K562 (cell line): ENCODE measurements around the gene PBRM1. TPM values are rescaled to one million over a fixed set of nuclear protein-coding genes. Genes with fewer than 3 reads are reported as not detected.

Experiments
- ATAC-seq: fragments of 200-7000 bp; cut with Tn5 transposase; 3 replicates; pipeline ENCODE4 v1.9.1; 2020; ENCODE audit warnings: moderate library complexity
- BruUV-seq: library from RNA; stranded (reverse); fragments of 400-500 nt; replicated peaks from 2 replicates; lab custom pipeline; 2021; lab: Mats Ljungman, UMichigan
- CTCF ChIA-PET: fragments of 300-600 bp; formaldehyde crosslinking; extraction: SDS; loops from one replicate; lab custom pipeline; 2021; ENCODE audit warnings: low intra/inter-chr PET ratio; lab: Yijun Ruan, JAX
- POLR2A ChIA-PET: fragments of 300-600, 350-650 bp; sonication (Branson Sonifier 250); formaldehyde crosslinking; extraction: SDS; loops from one replicate; lab custom pipeline; 2021; ENCODE audit warnings: antibody characterized with exemption, inconsistent platforms; lab: Yijun Ruan, JAX
- DNase-seq, 4 experiments: peaks; one replicate each; pipeline versions ENCODE4 v3.0.0 to v3.0.0-alpha.2; 2011 to 2018; ENCODE audit warnings: low spot score in 3 of 4, mixed read lengths in 3 of 4; ENCODE audit errors: extremely low read depth in 1 of 4
- FAIRE-seq: peaks from 2 replicates; lab custom pipeline; 2011; peaks lifted over from hg19 to GRCh38; lab: Jason Lieb, UNC
- H2AFZ ChIP-seq: 2 replicates; pipeline ENCODE4 v1.6.0; 2011; ENCODE audit warnings: low read depth, low read length, control low read depth, inconsistent platforms
- H3K27ac ChIP-seq: fragments of 200-600 bp; 3 replicates; pipeline ENCODE4 v1.8.0; 2011; ENCODE audit warnings: low read depth, mild to moderate bottlenecking, control low read depth, inconsistent platforms, low read length, moderate library complexity, mixed read lengths; ENCODE audit errors: extremely low read depth
- H3K27me3 ChIP-seq, 2 experiments: fragments of 300-600 bp in 1 of 2; 2 replicates in 1 of 2; 3 replicates in 1 of 2; pipeline versions ENCODE4 v1.6.0 to v1.8.0; 2011; ENCODE audit warnings: inconsistent platforms in 2 of 2, low read length in 2 of 2, mild to moderate bottlenecking in 1 of 2, mixed read lengths in 1 of 2, moderate library complexity in 1 of 2; ENCODE audit not compliant: control insufficient read depth in 2 of 2, insufficient read depth in 2 of 2
- H3K36me3 ChIP-seq: fragments of 300-600 bp; 3 replicates; pipeline ENCODE4 v1.8.0; 2011; ENCODE audit warnings: mild to moderate bottlenecking, low read length, inconsistent platforms; ENCODE audit not compliant: control insufficient read depth, insufficient read depth
- H3K4me1 ChIP-seq, 2 experiments: fragments of 200-600 bp in 1 of 2; replicated peaks in 1 of 2; 2 replicates in 1 of 2; 3 replicates in 1 of 2; pipeline versions ENCODE4 v1.5.1 to v1.8.0; 2011; ENCODE audit warnings: inconsistent platforms in 2 of 2, low read length in 2 of 2, mild to moderate bottlenecking in 1 of 2, mixed read lengths in 1 of 2, moderate library complexity in 1 of 2; ENCODE audit not compliant: control insufficient read depth in 2 of 2, insufficient read depth in 2 of 2
- H3K4me2 ChIP-seq: 2 replicates; pipeline ENCODE4 v1.6.1; 2011; ENCODE audit warnings: low read length, control low read depth, inconsistent platforms, mixed read lengths; ENCODE audit not compliant: insufficient read depth
- H3K4me3 ChIP-seq: fragments of 200-600 bp; sonication (generic), shearing (Covaris generic); 2 replicates; pipeline ENCODE4 v1.5.1; 2016; ENCODE audit warnings: control low read depth, inconsistent platforms
- H3K79me2 ChIP-seq: fragments of 200-600 bp; 3 replicates; pipeline ENCODE4 v1.8.0; 2011; ENCODE audit warnings: low read length, inconsistent platforms; ENCODE audit not compliant: control insufficient read depth, insufficient read depth
- H3K9ac ChIP-seq, 2 experiments: 2 replicates each; pipeline versions ENCODE4 v1.6.0 to v1.6.1; 2011; ENCODE audit warnings: low read depth in 2 of 2, low read length in 2 of 2, control low read depth in 1 of 2, inconsistent platforms in 1 of 2, mild to moderate bottlenecking in 1 of 2, mixed read lengths in 1 of 2; ENCODE audit not compliant: insufficient read depth in 1 of 2
- H3K9me1 ChIP-seq: one replicate; pipeline ENCODE4 v1.6.0; 2011; ENCODE audit warnings: inconsistent platforms, mild to moderate bottlenecking, low read length, moderate library complexity; ENCODE audit not compliant: control insufficient read depth, insufficient read depth
- H3K9me3 ChIP-seq: replicated peaks from 2 replicates; pipeline ENCODE4 v1.5.1; 2011; ENCODE audit warnings: low read depth, low read length, inconsistent platforms; ENCODE audit not compliant: control insufficient read depth, insufficient read depth
- H4K20me1 ChIP-seq: replicated peaks from 2 replicates; pipeline ENCODE4 v1.6.1; 2011; ENCODE audit warnings: low read length, inconsistent platforms, mixed read lengths; ENCODE audit not compliant: control insufficient read depth, insufficient read depth
- POLR2A ChIP-seq: fragments of 450-650 bp; conservative IDR thresholded peaks from 2 replicates; pipeline ENCODE4 v1.6.1; 2016
- POLR2AphosphoS2 ChIP-seq: IDR thresholded peaks from 2 replicates; pipeline ENCODE4 v1.6.1; 2012; ENCODE audit warnings: low read length, improper control_type of control experiment
- POLR2G ChIP-seq: fragments of 200-400 bp; formaldehyde crosslinking; IDR thresholded peaks from 2 replicates; pipeline ENCODE4 v1.6.1; 2017; ENCODE audit warnings: low read depth, mild to moderate bottlenecking, antibody characterized with exemption, low read length, moderate library complexity
- RBFOX2 ChIP-seq: fragments of 200-400 bp; formaldehyde crosslinking; IDR thresholded peaks from 2 replicates; pipeline ENCODE4 v1.6.1; 2017; ENCODE audit warnings: low read depth, mild to moderate bottlenecking, low read length, moderate library complexity
- SIN3B ChIP-seq: fragments of 450-650 bp; IDR thresholded peaks from 2 replicates; pipeline ENCODE4 v1.6.1; 2017; ENCODE audit warnings: low read depth, mild to moderate bottlenecking, moderate library complexity
- ZBTB33 ChIP-seq: sonication (generic); formaldehyde crosslinking; IDR thresholded peaks from 2 replicates; pipeline ENCODE4 v1.8.1; 2023; ENCODE audit warnings: mild to moderate bottlenecking, missing genetic modification reagents
- WGBS: fragments of 100-300 bp; shearing (Covaris generic); methylation state at CpG from one replicate; pipeline ENCODE4 v1.1.6; 2016; ENCODE audit warnings: low coverage, mixed read lengths; ENCODE audit not compliant: insufficient coverage; ENCODE audit errors: missing lambda C conversion rate; 5-methylcytosine and 5-hydroxymethylcytosine counted together
- in situ Hi-C: fragments of 300-500 bp; cut with MboI; formaldehyde crosslinking; loops from 4 replicates; pipeline ENCODE4 v1.15.0; 2018; ENCODE audit warnings: inconsistent platforms, mixed read lengths
- intact Hi-C: fragments of 100-400 bp; cut with micrococcal nuclease; formaldehyde crosslinking; loops from 2 replicates; pipeline ENCODE4 v1.14.2; 2022
- polyA plus RNA-seq, 8 experiments: library from polyadenylated mRNA; depleted of rRNA in 4 of 8; stranded (reverse) in 5 of 8; unstranded in 3 of 8; fragments of >200 nt; fragmentation: Nextera tagmentation in 2 of 8; fragmentation: Illumina TruSeq in 1 of 8; extraction: Ambion mirVana in 2 of 8; extraction: Trizol in 1 of 8; gene quantifications; 2 replicates each; pipeline versions ENCODE4 v1.2.1 to v1.2.3, GENCODE V29; 2011 to 2014; ENCODE audit warnings: inconsistent platforms in 1 of 8, missing spikeins in 1 of 8
- total RNA-seq, 7 experiments: library from RNA; depleted of rRNA in 6 of 7; stranded (reverse); fragments of >200 nt in 6 of 7; fragmentation: Illumina TruSeq in 2 of 7; extraction: Trizol in 2 of 7; gene quantifications; 2 replicates each; pipeline versions ENCODE4 v1.2.1 to v1.2.3, GENCODE V29; 2011 to 2021; ENCODE audit warnings: low replicate concordance in 1 of 7

The PBRM1 gene
- total and polyA plus RNA-seq, 9 of the 15 experiments (the other 6 are each of a cell fraction or from before 2014, with no cell fraction given), result 3.9 to 31.8 (median 19.0) TPM

- FAIRE-seq, result no peak
- Histone ChIP-seq H3K9ac (no peak overlapping the region; a peak in 1 of 4 replicates), H4K20me1 (no peaks in the 10 kb centered on the region; the same call in 1 of the 2 replicates), H3K4me1 (peaks cover 3 to 56% of the 10 kb centered on the region in 2 experiments; a peak in 4 of 5 replicates), H3K9me1 (no peaks in the 10 kb centered on the region), H3K79me2 (no peaks in the 10 kb centered on the region; the same call in 2 of the 3 replicates)
- CTCF ChIA-PET, result no interaction called here
- DNase-seq, result no peak
- ATAC-seq, result no peak
- TF ChIP-seq ZBTB33, result peak; percentile 76
- peak; percentile 46 for TF ChIP-seq RBFOX2
- peak; percentile 42 for TF ChIP-seq POLR2A
- peak; percentile 62 for TF ChIP-seq POLR2AphosphoS2
- TF ChIP-seq SIN3B, result no peak
- TF ChIP-seq POLR2G, result peak; percentile 55
- TF ChIP-seq, all 486 proteins: peak for 5
- WGBS, result 90% methylated on average over 10 of the region's 26 CpGs
- Histone ChIP-seq H3K4me3 (no peak overlapping the region), H2AFZ (no peak overlapping the region), H3K27me3 (no peaks in the 10 kb centered on the region), H3K9me3 (no peaks in the 10 kb centered on the region), H3K27ac (no peak overlapping the region), H3K36me3 (peaks cover 50% of the 10 kb centered on the region; the same call in 2 of the 3 replicates), H3K4me2 (no peak overlapping the region)
- POLR2A ChIA-PET, result interaction anchor here (1.0 kb wide), 1 partner anchor 41 kb away, joined by 3 read pairs; no protein-coding TSS in a partner anchor
- intact Hi-C loops, result no loop called here
- no TSS peak for BruUV-seq
- in situ Hi-C loops, result no loop called here
Measured at GRCh38 chr3:52523386-52524257, 162.1 kb downstream of the PBRM1 start.
